Thoracic aorta (tissue), 2 donors: ENCODE results near the gene VDAC1. TPM values are rescaled to one million over a fixed set of nuclear protein-coding genes. Genes with fewer than 3 reads are reported as not detected.

ENCODE experiments used
- ATAC-seq: fragments of 150-250 bp; one replicate; pipeline ENCODE4 v1.8.0; 2017; ENCODE audit warnings: low read depth; ENCODE audit not compliant: insufficient number of reproducible peaks, low FRiP score
- DNase-seq: peaks from one replicate; pipeline ENCODE4 v3.0.0-alpha.2; 2020; ENCODE audit warnings: low spot score
- H3K27ac ChIP-seq, 2 donors: fragments of 200-600 bp; sonication (generic); 1 replicate in 1 of 2; 2 replicates in 1 of 2; pipeline ENCODE4 v1.5.1; 2016; ENCODE audit warnings: mild to moderate bottlenecking in 2 of 2, moderate library complexity in 2 of 2
- H3K27me3 ChIP-seq: fragments of 200-600 bp; sonication (generic); replicated peaks from 2 replicates; pipeline ENCODE4 v1.6.0; 2016; ENCODE audit warnings: mild to moderate bottlenecking; ENCODE audit not compliant: insufficient read depth
- H3K36me3 ChIP-seq: fragments of 200-600 bp; sonication (generic); one replicate; pipeline ENCODE4 v1.5.1; 2016
- H3K4me1 ChIP-seq, 2 donors: fragments of 200-600 bp; sonication (generic); 1 replicate in 1 of 2; 2 replicates in 1 of 2; pipeline versions ENCODE4 v1.5.1 to v1.6.0; 2016; ENCODE audit warnings: low read depth in 2 of 2, mild to moderate bottlenecking in 1 of 2; ENCODE audit not compliant: control insufficient read depth in 1 of 2
- H3K4me3 ChIP-seq: fragments of 200-600 bp; sonication (generic); 2 replicates; pipeline ENCODE4 v1.5.1; 2016; ENCODE audit warnings: mild to moderate bottlenecking
- H3K9me3 ChIP-seq: fragments of 200-600 bp; sonication (generic); 2 replicates; pipeline ENCODE4 v1.5.1; 2016
- total RNA-seq, 2 donors: library from RNA; depleted of rRNA; stranded (reverse); fragments of >200 nt; gene quantifications; one replicate each; pipeline versions ENCODE4 v1.1.0 to v1.2.3, GENCODE V29; 2016
- TF ChIP-seq, protein P1 (sequence below): fragments of 200-600 bp; sonication (generic); IDR thresholded peaks from one replicate; pipeline ENCODE4 v1.5.1; 2019; ENCODE audit warnings: antibody characterized with exemption

VDAC1 gene
- total RNA-seq, 2 donors from 2014 or later: 77.0 to 112 TPM

GRCh38 chr5:133995883-133996563, 8.8 kb downstream of the VDAC1 start:
- peaks cover 30 to 79% of the 10 kb centered on the region in 2 donors for H3K4me1 ChIP-seq
- DNase-seq (no peak), ATAC-seq (no peak)
- no peak overlapping the region for H3K4me3 ChIP-seq
- no peaks in the 10 kb centered on the region for H3K27me3 ChIP-seq
- TF ChIP-seq, protein P1, sequence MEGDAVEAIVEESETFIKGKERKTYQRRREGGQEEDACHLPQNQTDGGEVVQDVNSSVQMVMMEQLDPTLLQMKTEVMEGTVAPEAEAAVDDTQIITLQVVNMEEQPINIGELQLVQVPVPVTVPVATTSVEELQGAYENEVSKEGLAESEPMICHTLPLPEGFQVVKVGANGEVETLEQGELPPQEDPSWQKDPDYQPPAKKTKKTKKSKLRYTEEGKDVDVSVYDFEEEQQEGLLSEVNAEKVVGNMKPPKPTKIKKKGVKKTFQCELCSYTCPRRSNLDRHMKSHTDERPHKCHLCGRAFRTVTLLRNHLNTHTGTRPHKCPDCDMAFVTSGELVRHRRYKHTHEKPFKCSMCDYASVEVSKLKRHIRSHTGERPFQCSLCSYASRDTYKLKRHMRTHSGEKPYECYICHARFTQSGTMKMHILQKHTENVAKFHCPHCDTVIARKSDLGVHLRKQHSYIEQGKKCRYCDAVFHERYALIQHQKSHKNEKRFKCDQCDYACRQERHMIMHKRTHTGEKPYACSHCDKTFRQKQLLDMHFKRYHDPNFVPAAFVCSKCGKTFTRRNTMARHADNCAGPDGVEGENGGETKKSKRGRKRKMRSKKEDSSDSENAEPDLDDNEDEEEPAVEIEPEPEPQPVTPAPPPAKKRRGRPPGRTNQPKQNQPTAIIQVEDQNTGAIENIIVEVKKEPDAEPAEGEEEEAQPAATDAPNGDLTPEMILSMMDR: no peak
- peaks cover 2% of the 10 kb centered on the region for H3K36me3 ChIP-seq
- no peak overlapping the region for H3K27ac ChIP-seq
- no peaks in the 10 kb centered on the region for H3K9me3 ChIP-seq

- H3K27ac ChIP-seq: no peak overlapping the region
These were observed 9.4 kb downstream of the VDAC1 start for GRCh38 chr5:133995341-133995740.

DNA sequence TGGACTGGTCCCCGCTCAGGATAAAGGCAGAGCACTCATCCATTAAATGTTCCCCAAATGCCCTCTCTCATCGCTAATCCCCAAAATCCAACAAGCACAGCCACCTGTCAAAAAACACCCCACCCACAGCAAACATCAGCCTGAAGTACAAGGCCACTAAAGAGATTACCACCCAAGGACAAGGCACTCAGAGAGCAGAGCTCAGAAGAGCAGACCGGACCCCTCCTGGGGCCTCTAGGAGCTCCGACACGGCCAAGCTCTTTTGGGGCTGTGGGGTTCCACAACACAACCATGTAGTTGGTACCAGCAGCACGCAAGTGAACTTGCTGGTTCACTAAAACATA, 9.8 kb downstream of the VDAC1 start:
- peaks cover 12% of the 10 kb centered on the region for H3K36me3 ChIP-seq
- peaks cover 25 to 68% of the 10 kb centered on the region in 2 donors for H3K4me1 ChIP-seq
- no peak overlapping the region for H3K27ac ChIP-seq
- ATAC-seq (no peak), DNase-seq (no peak)
- H3K4me3 ChIP-seq: no peak overlapping the region
- H3K9me3 ChIP-seq: no peaks in the 10 kb centered on the region
- TF ChIP-seq, protein P1: no peak
- H3K27me3 ChIP-seq: no peaks in the 10 kb centered on the region

More at GRCh38 chr5:133995341-133995740, 9.4 kb downstream of the VDAC1 start:
- Histone ChIP-seq H3K4me1 (peaks cover 29 to 72% of the 10 kb centered on the region in 2 donors), H3K36me3 (peaks cover 9% of the 10 kb centered on the region), H3K9me3 (no peaks in the 10 kb centered on the region), H3K4me3 (no peak overlapping the region), H3K27me3 (no peaks in the 10 kb centered on the region)
- TF ChIP-seq, protein P1: no peak
- no peak for ATAC-seq
- no peak for DNase-seq

DNA sequence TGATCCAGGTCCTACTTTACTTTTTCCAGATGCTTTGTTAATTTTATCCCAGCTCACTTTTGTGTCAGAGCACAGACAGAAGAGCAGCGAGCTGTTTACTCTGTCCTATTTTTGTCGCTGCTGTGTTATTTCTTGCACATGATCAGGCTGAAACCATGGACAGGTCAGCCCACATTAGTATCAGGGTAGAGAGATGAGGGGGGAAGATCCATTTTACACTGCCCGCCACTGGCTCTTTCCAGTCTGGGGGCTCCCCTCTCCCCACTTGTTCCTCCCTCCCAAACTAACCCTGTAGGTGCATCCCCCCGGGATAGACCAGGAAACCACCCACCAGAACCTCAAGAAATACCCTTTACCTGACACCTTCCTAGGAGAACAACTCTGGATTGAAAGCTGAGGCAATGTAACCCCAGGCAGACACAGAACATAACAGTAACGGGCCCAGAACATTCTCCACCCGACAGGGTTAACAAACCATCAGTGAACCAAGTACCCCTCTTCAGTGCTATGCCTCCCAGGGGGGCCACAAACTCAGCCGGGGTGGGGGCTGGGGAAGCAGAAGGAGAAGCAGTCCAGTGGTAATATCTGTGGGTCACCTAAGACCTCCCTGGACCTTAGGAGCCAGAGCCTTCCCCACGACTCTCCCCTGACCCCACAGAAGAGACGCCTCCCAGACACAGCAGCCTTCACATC, 10.3 kb downstream of the VDAC1 start:
- no peak for ATAC-seq

More for the DNA sequence above, 10.3 kb downstream of the VDAC1 start:
- H3K27me3 ChIP-seq: no peaks in the 10 kb centered on the region
- TF ChIP-seq, protein P1: no peak
- no peak overlapping the region for H3K4me3 ChIP-seq
- H3K9me3 ChIP-seq: no peaks in the 10 kb centered on the region
- no peak for DNase-seq
- peaks cover 22 to 63% of the 10 kb centered on the region in 2 donors for H3K4me1 ChIP-seq
- H3K27ac ChIP-seq: no peak overlapping the region
- H3K36me3 ChIP-seq: peaks cover 16% of the 10 kb centered on the region
